GM18499 (cell line): Measurements from ENCODE around the gene PCDHGA10.
"Not testable (repeated sequence)": the region's sequence is repeated elsewhere in the genome, so short reads cannot be mapped to it uniquely, and the experiment has no call there.

Experiments
- ATAC-seq: cut with Tn5 transposase; IDR thresholded peaks from one replicate; pipeline ENCODE4 v1.9.1; 2021; ENCODE audit warnings: moderate number of reproducible peaks; ENCODE audit not compliant: insufficient read depth, unreplicated experiment

The PCDHGA10 gene

GRCh38 chr5:141412854-141413539 lies at the start of gene PCDHGA10:
Gene PCDHGA10, plus strand, starts transcription at chr5:141412987. Its CDS starts 189 bp downstream, at chr5:141413176.
- no peak for ATAC-seq

DNA sequence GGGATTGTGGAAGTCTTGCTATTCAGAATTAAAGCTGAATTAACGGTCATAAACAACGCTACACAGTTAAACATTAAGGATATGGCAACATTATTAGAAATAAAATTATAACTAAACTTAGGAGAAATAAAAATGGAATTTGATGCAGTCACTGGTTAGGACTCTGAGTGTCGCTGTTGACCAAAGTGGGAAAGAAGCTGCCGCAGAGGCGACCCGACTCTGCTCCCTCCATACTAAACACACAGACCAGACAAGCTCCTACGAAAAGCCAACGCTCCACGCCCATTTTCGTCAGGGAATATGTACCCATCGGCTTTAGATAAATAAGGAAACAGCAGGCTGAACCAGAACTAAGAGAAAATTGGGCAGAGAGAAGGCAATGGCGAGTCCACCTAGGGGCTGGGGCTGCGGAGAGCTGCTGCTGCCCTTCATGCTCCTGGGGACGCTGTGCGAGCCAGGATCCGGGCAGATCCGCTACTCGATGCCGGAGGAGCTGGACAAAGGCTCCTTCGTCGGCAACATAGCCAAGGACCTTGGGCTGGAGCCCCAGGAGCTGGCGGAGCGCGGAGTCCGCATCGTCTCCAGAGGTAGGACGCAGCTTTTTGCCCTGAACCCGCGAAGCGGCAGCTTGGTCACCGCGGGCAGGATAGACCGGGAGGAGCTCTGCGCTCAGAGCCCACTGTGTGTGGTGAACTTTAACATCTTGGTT lies 48.7 kb upstream of the PCDHGA10 start, which contains the start of gene PCDHGA5:
TSS of gene PCDHGA5 (plus strand) at position 211 of the 709 bp plus-strand sequence. CDS start at position 380, 169 bp downstream.
- ATAC-seq, result no peak

GRCh38 chr5:141366016-141366896 lies 46.5 kb upstream of the PCDHGA10 start:
- ATAC-seq, result no peak

DNA sequence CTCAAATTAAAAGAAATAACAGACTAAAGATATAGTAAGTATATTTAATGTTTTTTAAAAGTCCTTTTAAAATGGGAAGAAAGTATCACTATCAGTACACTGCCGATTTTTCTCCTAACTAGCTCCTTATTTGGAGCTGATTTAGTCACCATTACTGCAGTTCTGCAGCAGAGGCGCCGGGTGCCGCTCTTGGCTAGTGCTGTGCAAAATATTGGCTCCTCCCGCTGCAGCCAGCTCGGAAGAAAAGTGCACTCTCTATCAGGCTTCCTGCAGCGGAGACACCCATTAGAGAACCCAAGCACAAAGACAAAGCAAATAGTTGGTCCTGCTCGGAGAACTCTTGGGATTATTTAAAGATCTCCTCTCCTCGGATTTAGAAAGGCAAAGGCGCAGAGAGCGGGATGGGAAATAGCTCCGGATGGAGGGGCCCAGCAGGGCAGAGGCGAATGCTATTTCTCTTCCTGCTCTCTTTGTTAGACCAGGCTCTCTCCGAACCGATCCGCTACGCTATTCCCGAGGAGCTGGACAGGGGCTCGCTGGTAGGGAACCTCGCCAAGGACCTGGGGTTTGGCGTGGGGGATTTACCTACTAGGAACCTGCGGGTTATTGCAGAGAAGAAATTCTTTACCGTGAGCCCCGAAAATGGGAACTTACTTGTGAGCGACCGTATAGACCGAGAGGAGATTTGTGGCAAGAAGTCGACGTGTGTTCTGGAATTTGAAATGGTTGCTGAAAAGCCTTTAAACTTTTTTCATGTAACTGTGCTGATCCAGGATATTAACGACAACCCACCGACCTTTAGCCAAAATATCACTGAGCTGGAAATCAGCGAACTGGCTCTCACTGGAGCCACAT lies 42.6 kb upstream of the PCDHGA10 start, which contains the start of gene PCDHGB3:
TSS of gene PCDHGB3 (plus strand) at position 249 of the 855 bp plus-strand sequence. CDS start at position 402, 153 bp downstream.
- peak; percentile 77 for ATAC-seq

DNA sequence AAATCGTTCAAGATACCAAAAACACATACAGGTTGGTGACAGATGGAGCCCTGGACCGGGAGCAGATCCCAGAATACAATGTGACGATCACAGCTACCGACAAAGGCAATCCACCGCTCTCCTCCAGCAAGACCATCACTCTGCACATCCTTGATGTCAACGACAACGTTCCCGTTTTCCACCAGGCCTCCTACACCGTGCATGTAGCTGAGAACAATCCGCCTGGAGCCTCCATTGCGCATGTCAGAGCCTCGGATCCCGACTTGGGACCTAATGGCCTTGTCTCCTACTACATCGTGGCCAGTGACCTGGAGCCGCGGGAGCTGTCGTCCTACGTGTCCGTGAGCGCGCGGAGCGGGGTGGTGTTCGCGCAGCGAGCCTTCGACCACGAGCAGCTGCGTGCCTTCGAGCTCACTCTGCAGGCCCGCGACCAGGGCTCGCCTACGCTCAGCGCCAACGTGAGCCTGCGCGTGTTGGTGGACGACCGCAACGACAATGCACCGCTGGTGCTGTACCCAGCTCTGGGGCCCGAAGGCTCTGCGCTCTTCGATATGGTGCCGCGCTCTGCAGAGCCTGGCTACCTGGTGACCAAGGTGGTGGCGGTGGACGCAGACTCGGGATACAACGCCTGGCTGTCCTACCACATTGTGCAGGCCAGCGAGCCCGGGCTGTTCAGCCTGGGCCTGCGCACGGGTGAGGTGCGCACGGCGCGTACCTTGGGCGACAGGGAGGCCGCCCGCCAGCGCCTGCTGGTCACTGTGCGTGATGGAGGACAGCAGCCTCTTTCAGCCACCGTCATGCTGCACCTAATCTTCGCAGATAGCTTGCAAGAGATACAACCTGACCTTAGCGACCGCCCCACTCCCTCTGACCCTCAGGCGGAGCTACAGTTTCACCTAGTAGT lies 41.0 kb upstream of the PCDHGA10 start:
- ATAC-seq, result no peak

DNA sequence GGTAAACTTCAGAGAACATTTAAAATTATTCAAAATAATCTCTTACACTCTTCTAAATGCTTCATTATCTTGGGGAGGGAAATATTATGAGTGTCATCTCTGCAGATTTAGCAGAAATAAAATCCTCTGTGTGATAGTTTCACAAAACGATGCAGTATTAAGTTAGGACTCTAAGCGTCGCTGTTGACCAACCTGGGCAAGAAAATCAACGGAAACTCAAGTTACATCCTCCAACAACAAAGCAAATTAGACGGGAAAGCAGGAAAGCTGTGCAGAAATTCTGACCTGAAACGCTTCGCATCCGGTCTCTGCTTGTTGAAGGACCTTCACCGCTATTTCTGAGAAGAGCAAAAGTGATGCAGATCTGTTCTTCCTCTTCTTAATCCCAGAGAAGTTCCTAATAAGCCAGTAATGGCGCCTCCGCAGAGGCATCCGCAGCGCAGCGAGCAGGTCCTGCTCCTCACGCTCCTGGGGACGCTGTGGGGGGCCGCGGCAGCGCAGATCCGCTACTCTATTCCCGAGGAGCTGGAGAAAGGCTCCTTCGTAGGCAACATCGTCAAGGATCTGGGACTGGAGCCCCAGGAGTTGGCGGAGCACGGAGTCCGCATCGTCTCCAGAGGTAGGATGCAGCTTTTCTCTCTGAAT lies 39.0 kb upstream of the PCDHGA10 start, which contains the start of gene PCDHGA6:
TSS of gene PCDHGA6 (plus strand) at position 219 of the 645 bp plus-strand sequence. CDS start at position 412, 193 bp downstream.
- no peak for ATAC-seq

- ATAC-seq, result no peak
Measured at GRCh38 chr5:141374627-141375026, 38.2 kb upstream of the PCDHGA10 start.

- ATAC-seq, result not testable (repeated sequence)
Measured at GRCh38 chr5:141375444-141376155, 37.2 kb upstream of the PCDHGA10 start.

DNA sequence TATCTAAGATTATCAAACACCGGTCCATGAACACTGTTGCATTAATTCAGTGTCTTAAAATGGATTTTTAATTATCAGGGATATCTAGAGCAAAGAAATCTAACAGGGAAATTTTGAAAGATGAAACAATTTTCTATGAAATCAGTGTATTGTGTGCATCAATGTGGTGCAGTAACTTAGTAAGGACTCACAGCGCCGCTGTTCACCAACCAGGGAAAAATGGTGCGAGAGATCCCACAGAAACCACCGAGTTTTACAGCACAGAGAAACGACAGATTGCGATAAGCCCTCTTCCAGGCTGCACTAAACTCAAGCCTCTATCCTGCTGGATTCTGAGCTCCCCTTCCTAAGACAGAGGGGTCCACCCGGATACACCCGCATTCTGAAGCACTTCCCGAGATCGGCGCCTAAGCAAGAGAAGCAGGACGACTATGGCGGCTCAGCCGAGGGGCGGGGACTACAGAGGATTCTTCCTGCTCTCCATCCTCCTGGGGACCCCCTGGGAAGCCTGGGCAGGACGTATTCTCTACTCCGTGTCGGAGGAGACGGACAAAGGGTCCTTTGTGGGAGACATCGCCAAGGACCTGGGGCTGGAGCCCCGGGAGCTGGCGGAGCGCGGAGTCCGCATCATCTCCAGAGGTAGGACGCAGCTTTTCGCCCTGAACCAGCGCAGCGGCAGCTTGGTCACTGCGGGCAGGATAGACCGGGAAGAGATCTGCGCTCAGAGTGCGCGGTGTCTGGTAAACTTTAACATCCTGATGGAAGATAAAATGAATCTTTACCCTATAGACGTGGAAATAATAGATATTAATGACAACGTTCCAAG lies 30.1 kb upstream of the PCDHGA10 start, which contains the start of gene PCDHGA7:
TSS of gene PCDHGA7 (plus strand) at position 274 of the 826 bp plus-strand sequence. CDS start at position 432, 158 bp downstream.
- ATAC-seq, result no peak

GRCh38 chr5:141383345-141383744 lies 29.4 kb upstream of the PCDHGA10 start:
- ATAC-seq, result no peak

DNA sequence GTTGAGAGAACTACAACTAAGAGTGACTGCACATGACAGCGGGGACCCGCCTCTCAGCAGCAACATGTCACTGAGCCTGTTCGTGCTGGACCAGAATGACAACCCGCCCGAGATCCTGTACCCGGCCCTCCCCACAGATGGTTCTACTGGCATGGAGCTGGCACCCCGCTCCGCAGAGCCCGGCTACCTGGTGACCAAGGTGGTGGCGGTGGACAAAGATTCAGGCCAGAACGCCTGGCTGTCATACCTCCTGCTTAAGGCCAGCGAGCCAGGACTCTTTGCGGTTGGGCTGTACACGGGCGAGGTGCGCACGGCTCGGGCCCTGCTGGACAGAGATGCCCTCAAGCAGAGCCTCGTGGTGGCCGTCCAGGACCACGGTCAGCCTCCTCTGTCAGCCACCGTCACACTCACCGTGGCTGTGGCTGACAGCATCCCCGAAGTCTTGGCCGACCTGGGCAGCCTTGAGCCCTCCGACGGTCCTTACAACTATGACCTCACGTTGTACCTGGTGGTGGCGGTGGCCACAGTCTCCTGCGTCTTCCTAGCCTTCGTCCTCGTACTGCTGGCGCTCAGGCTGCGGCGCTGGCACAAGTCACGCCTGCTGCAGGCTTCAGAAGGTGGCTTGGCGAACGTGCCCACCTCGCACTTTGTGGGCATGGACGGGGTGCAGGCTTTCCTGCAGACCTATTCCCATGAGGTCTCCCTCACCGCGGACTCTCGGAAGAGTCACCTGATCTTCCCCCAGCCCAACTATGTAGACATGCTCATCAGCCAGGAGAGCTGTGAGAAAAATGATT lies 28.1 kb upstream of the PCDHGA10 start:
- ATAC-seq, result no peak

DNA sequence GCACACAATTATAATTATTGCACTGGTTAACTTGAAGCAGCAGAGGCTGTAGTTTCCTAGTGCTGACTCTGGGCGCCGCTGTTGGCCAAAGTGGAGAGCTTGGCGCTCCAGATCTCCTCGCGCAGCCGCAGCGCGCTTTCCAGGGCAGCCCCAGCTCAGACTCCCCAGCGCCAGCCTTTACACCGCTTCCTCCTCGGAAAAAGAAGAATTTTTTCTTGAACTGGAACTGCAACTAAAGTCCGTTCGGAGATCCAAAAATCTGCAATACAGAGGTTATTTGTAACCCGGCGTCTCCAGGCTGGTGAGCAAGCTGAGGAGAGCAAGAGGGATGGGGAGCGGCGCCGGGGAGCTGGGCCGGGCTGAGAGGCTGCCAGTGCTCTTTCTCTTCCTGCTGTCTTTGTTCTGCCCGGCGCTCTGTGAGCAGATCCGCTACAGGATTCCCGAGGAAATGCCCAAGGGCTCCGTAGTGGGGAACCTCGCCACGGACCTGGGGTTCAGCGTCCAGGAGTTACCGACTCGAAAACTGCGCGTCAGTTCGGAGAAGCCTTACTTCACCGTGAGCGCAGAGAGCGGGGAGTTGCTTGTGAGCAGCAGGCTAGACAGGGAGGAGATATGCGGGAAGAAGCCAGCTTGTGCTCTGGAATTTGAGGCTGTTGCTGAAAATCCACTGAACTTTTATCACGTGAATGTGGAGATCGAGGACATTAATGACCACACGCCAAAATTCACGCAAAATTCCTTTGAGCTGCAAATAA lies 25.1 kb upstream of the PCDHGA10 start, which contains the start of gene PCDHGB4:
TSS of gene PCDHGB4 (plus strand) at position 142 of the 755 bp plus-strand sequence. CDS start at position 329, 187 bp downstream.
- not testable (repeated sequence) for ATAC-seq

DNA sequence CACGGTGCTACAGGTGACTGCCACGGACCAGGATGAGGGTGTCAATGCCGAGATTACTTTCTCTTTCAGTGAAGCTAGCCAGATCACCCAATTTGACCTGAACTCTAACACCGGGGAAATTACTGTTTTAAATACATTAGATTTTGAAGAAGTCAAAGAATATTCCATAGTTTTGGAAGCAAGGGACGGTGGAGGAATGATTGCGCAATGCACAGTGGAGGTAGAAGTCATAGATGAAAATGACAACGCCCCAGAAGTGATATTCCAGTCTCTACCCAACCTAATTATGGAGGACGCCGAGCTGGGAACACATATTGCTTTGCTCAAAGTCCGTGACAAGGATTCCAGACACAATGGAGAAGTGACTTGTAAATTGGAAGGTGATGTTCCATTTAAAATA lies 24.1 kb upstream of the PCDHGA10 start:
- no peak for ATAC-seq

GRCh38 chr5:141389153-141390042 lies 23.4 kb upstream of the PCDHGA10 start:
- ATAC-seq, result no peak
